Measurements from ENCODE around the gene CD82. TPM values are rescaled to one million over a fixed set of nuclear protein-coding genes. Genes with fewer than 3 reads are reported as not detected.

The CD82 gene
- total RNA-seq, 4 donors from 2014 or later: 77.6 to 155 (median 118) TPM

GRCh38 chr11:44573333-44573732 is 7.9 kb downstream of the CD82 start:
- WGBS: 55% methylated on average over 3 of the region's 3 CpGs
- peak overlapping the region; percentile 79 for H3K27ac ChIP-seq

GRCh38 chr11:44574610-44575287 is 9.3 kb downstream of the CD82 start:
- Histone ChIP-seq H3K4me1 (peaks cover 94% of the 10 kb centered on the region), H3K27me3 (no peaks in the 10 kb centered on the region), H3K4me3 (no peak overlapping the region), H3K27ac (peak overlapping the region; percentile 79), H3K9me3 (no peaks in the 10 kb centered on the region), H3K36me3 (no peaks in the 10 kb centered on the region)
- no peak for TF ChIP-seq CTCF (IDR thresholded peaks at IDR 0.05)
- no peak for TF ChIP-seq POLR2A (IDR thresholded peaks at IDR 0.05)
- TF ChIP-seq POLR2AphosphoS5 (IDR thresholded peaks at IDR 0.05): no peak
- no peak for TF ChIP-seq EP300 (IDR thresholded peaks at IDR 0.05)
- 53% methylated on average over 5 of the region's 5 CpGs for WGBS
- DNase-seq (ENCODE audit: low spot score in 2 of 2): no peak

More at GRCh38 chr11:44573333-44573732, 7.9 kb downstream of the CD82 start:
- no peak for TF ChIP-seq EP300 (IDR thresholded peaks at IDR 0.05)
- TF ChIP-seq POLR2A (IDR thresholded peaks at IDR 0.05): no peak
- no peak for TF ChIP-seq POLR2AphosphoS5 (IDR thresholded peaks at IDR 0.05)
- no peak for TF ChIP-seq CTCF (IDR thresholded peaks at IDR 0.05)
- H3K36me3 ChIP-seq: no peaks in the 10 kb centered on the region
- no peaks in the 10 kb centered on the region for H3K9me3 ChIP-seq
- H3K4me1 ChIP-seq: peaks cover 94% of the 10 kb centered on the region
- no peaks in the 10 kb centered on the region for H3K27me3 ChIP-seq
- no peak overlapping the region for H3K4me3 ChIP-seq
- DNase-seq (ENCODE audit: low spot score in 2 of 2): no peak

- peak overlapping the region; percentile 79 for H3K27ac ChIP-seq
- no peaks in the 10 kb centered on the region for H3K9me3 ChIP-seq
- no peak for DNase-seq (ENCODE audit: low spot score in 2 of 2)
- TF ChIP-seq EP300 (IDR thresholded peaks at IDR 0.05) (no peak), POLR2AphosphoS5 (IDR thresholded peaks at IDR 0.05) (no peak), POLR2A (IDR thresholded peaks at IDR 0.05) (no peak), CTCF (IDR thresholded peaks at IDR 0.05) (no peak)
- 63% methylated on average over 2 of the region's 2 CpGs for WGBS
- H3K36me3 ChIP-seq: no peaks in the 10 kb centered on the region
- peaks cover 94% of the 10 kb centered on the region for H3K4me1 ChIP-seq
- H3K27me3 ChIP-seq: no peaks in the 10 kb centered on the region
- no peak overlapping the region for H3K4me3 ChIP-seq
These were observed 9.8 kb downstream of the CD82 start for GRCh38 chr11:44575288-44575672.

- no peaks in the 10 kb centered on the region for H3K36me3 ChIP-seq
- no peak for DNase-seq (ENCODE audit: low spot score in 2 of 2)
- peaks cover 97% of the 10 kb centered on the region for H3K4me1 ChIP-seq
- no peaks in the 10 kb centered on the region for H3K9me3 ChIP-seq
- H3K27ac ChIP-seq: peak overlapping the region; percentile 79
- no peak overlapping the region for H3K4me3 ChIP-seq
- no peaks in the 10 kb centered on the region for H3K27me3 ChIP-seq
- TF ChIP-seq EP300 (IDR thresholded peaks at IDR 0.05) (no peak), POLR2AphosphoS5 (IDR thresholded peaks at IDR 0.05) (no peak), CTCF (IDR thresholded peaks at IDR 0.05) (no peak)
- whole genome bisulfite sequencing: 87% methylated on average over 5 of the region's 5 CpGs
These were observed 10.5 kb downstream of the CD82 start for GRCh38 chr11:44575962-44576361.

GRCh38 chr11:44576656-44577055 is 11.2 kb downstream of the CD82 start:
- no peak for TF ChIP-seq POLR2AphosphoS5 (IDR thresholded peaks at IDR 0.05)
- WGBS: 82% methylated on average over 4 of the region's 4 CpGs
- H3K36me3 ChIP-seq: no peaks in the 10 kb centered on the region
- no peaks in the 10 kb centered on the region for H3K9me3 ChIP-seq
- no peak overlapping the region for H3K4me3 ChIP-seq
- H3K27ac ChIP-seq: peak overlapping the region; percentile 83
- no peaks in the 10 kb centered on the region for H3K27me3 ChIP-seq
- H3K4me1 ChIP-seq: peaks cover 96% of the 10 kb centered on the region
- DNase-seq (ENCODE audit: low spot score in 2 of 2): no peak
